K562 (cell line): Measurements from ENCODE around the gene MAGEB2. TPM values are rescaled to one million over a fixed set of nuclear protein-coding genes. Genes with fewer than 3 reads are reported as not detected.

ENCODE experiments used
- ATF1 ChIP-seq, 2 experiments: fragments of 450-650 bp in 1 of 2; IDR thresholded peaks; 2 replicates each; pipeline ENCODE4 v1.6.1; 2016; ENCODE audit warnings: missing compliant biosample characterization in 1 of 2, missing genetic modification characterization in 1 of 2
- ATF7 ChIP-seq: fragments of 450-650 bp; IDR thresholded peaks from 2 replicates; pipeline ENCODE4 v1.7.1; 2014; ENCODE audit warnings: mild to moderate bottlenecking, moderate library complexity
- BRCA1 ChIP-seq, 2 experiments: fragments of 450-650 bp in 1 of 2; sonication (generic) in 1 of 2; formaldehyde crosslinking in 1 of 2; IDR thresholded peaks; 2 replicates each; pipeline versions ENCODE4 v1.5.0 to v1.6.1; 2017 to 2020; ENCODE audit warnings: mild to moderate bottlenecking in 1 of 2, missing genetic modification reagents in 1 of 2
- COPS2 ChIP-seq: fragments of 450-650 bp; conservative IDR thresholded peaks from 2 replicates; pipeline ENCODE4 v1.6.1; 2016; ENCODE audit warnings: mild to moderate bottlenecking, moderate library complexity
- FOXJ2 ChIP-seq: fragments of 200-800 bp; sonication (Bioruptor generic); IDR thresholded peaks from 2 replicates; pipeline ENCODE4 v1.6.1; 2016; ENCODE audit warnings: missing genetic modification characterization, missing compliant biosample characterization
- GATAD2A ChIP-seq: fragments of 450-650 bp; IDR thresholded peaks from 2 replicates; pipeline ENCODE4 v1.6.1; 2017
- HDAC1 ChIP-seq, 2 experiments: fragments of 450-650 bp; IDR thresholded peaks; 2 replicates each; pipeline ENCODE4 v1.6.1; 2016 to 2017; ENCODE audit warnings: inconsistent platforms in 1 of 2, mild to moderate bottlenecking in 1 of 2, moderate library complexity in 1 of 2
- HDAC6 ChIP-seq: IDR thresholded peaks from 2 replicates; pipeline ENCODE4 v1.6.1; 2012; ENCODE audit warnings: low read depth, mild to moderate bottlenecking, control low read depth, inconsistent platforms, low read length, moderate library complexity
- HDAC8 ChIP-seq: fragments of 450-650 bp; IDR thresholded peaks from 2 replicates; pipeline ENCODE4 v1.6.1; 2016; ENCODE audit warnings: mild to moderate bottlenecking, missing genetic modification characterization, moderate library complexity, missing compliant biosample characterization
- HNRNPUL1 ChIP-seq: fragments of 200-400 bp; formaldehyde crosslinking; IDR thresholded peaks from 2 replicates; pipeline ENCODE4 v1.6.1; 2017; ENCODE audit warnings: low read length
- LEF1 ChIP-seq: fragments of 450-650 bp; IDR thresholded peaks from 2 replicates; pipeline ENCODE4 v1.6.1; 2016; ENCODE audit warnings: mild to moderate bottlenecking
- PHF21A ChIP-seq: fragments of 450-650 bp; IDR thresholded peaks from 2 replicates; pipeline ENCODE4 v1.6.1; 2017; ENCODE audit warnings: low read depth, borderline replicate concordance
- SIN3B ChIP-seq: fragments of 450-650 bp; IDR thresholded peaks from 2 replicates; pipeline ENCODE4 v1.6.1; 2017; ENCODE audit warnings: low read depth, mild to moderate bottlenecking, moderate library complexity
- SOX6 ChIP-seq: fragments of 450-650 bp; IDR thresholded peaks from 2 replicates; pipeline ENCODE4 v1.6.1; 2014; ENCODE audit warnings: mild to moderate bottlenecking
- SUPT5H ChIP-seq: fragments of 450-650 bp; IDR thresholded peaks from 2 replicates; pipeline ENCODE4 v1.6.1; 2016
- TRIM24 ChIP-seq, 2 experiments: fragments of 450-650 bp; IDR thresholded peaks; 2 replicates each; pipeline ENCODE4 v1.6.1; 2016
- ZFP1 ChIP-seq: fragments of 450-650 bp; formaldehyde crosslinking; IDR thresholded peaks from 2 replicates; pipeline ENCODE4 v1.4.0; 2020; ENCODE audit warnings: mild to moderate bottlenecking, mixed read lengths
- ZNF184 ChIP-seq: sonication (generic); formaldehyde crosslinking; IDR thresholded peaks from 2 replicates; pipeline ENCODE4 v1.5.0; 2020; ENCODE audit warnings: missing genetic modification reagents
- ZNF696 ChIP-seq: fragments of 250-450 bp; sonication (Bioruptor Pico); conservative IDR thresholded peaks from 2 replicates; pipeline ENCODE4 v1.4.0; 2020; ENCODE audit warnings: mild to moderate bottlenecking, moderate library complexity
- ZNF76 ChIP-seq: fragments of 250-450 bp; sonication (Bioruptor Pico); IDR thresholded peaks from 2 replicates; pipeline ENCODE4 v1.4.0; 2020; ENCODE audit warnings: mild to moderate bottlenecking, moderate library complexity, borderline replicate concordance
- polyA plus RNA-seq, 8 experiments: library from polyadenylated mRNA; depleted of rRNA in 4 of 8; stranded (reverse) in 5 of 8; unstranded in 3 of 8; fragments of >200 nt; fragmentation: Nextera tagmentation in 2 of 8; fragmentation: Illumina TruSeq in 1 of 8; extraction: Ambion mirVana in 2 of 8; extraction: Trizol in 1 of 8; gene quantifications; 2 replicates each; pipeline versions ENCODE4 v1.2.1 to v1.2.3, GENCODE V29; 2011 to 2014; ENCODE audit warnings: inconsistent platforms in 1 of 8, missing spikeins in 1 of 8
- total RNA-seq, 7 experiments: library from RNA; depleted of rRNA in 6 of 7; stranded (reverse); fragments of >200 nt in 6 of 7; fragmentation: Illumina TruSeq in 2 of 7; extraction: Trizol in 2 of 7; gene quantifications; 2 replicates each; pipeline versions ENCODE4 v1.2.1 to v1.2.3, GENCODE V29; 2011 to 2021; ENCODE audit warnings: low replicate concordance in 1 of 7
- TF ChIP-seq, protein P1 (sequence below): fragments of 250-450 bp; sonication (Bioruptor Pico); IDR thresholded peaks from 2 replicates; pipeline ENCODE4 v1.9.0; 2021; ENCODE audit warnings: mild to moderate bottlenecking, inconsistent platforms
- TF ChIP-seq, protein P2 (sequence below): fragments of 450-650 bp; formaldehyde crosslinking; IDR thresholded peaks from 2 replicates; pipeline ENCODE4 v1.4.0; 2020; ENCODE audit warnings: mild to moderate bottlenecking, moderate library complexity
- TF ChIP-seq, protein P3 (sequence below): fragments of 250-450 bp; sonication (Bioruptor Pico); IDR thresholded peaks from 2 replicates; pipeline ENCODE4 v1.5.0; 2021; ENCODE audit warnings: mild to moderate bottlenecking, moderate library complexity
- TF ChIP-seq, protein P4 (sequence below): sonication (generic); formaldehyde crosslinking; IDR thresholded peaks from 2 replicates; pipeline ENCODE4 v1.8.0; 2022; ENCODE audit warnings: missing genetic modification reagents, mild to moderate bottlenecking, borderline replicate concordance

Gene MAGEB2
- total and polyA plus RNA-seq, 9 of the 15 experiments (the other 6 are each of a cell fraction or from before 2014, with no cell fraction given), result 21.6 to 277 (median 88.8) TPM

DNA sequence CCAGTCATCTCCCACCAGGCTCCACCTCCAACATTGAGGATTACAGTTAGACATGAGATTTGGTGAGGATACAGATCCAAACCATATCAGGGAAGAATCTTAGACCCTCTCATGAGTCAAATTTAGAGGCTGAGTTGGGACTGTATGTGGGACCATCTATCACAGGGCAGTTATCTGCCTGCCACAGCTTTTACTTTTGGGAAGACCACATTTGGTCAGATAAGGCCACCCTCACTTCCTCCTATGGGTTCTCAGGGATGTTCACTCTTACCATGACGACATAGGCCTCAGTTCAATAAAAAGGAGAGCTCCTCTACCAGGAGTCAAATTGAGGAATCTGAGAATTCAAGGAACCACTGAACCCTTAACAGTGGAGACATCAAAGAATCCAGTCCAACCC lies 2.1 kb downstream of the MAGEB2 start (continued):
- TF ChIP-seq, protein P1, sequence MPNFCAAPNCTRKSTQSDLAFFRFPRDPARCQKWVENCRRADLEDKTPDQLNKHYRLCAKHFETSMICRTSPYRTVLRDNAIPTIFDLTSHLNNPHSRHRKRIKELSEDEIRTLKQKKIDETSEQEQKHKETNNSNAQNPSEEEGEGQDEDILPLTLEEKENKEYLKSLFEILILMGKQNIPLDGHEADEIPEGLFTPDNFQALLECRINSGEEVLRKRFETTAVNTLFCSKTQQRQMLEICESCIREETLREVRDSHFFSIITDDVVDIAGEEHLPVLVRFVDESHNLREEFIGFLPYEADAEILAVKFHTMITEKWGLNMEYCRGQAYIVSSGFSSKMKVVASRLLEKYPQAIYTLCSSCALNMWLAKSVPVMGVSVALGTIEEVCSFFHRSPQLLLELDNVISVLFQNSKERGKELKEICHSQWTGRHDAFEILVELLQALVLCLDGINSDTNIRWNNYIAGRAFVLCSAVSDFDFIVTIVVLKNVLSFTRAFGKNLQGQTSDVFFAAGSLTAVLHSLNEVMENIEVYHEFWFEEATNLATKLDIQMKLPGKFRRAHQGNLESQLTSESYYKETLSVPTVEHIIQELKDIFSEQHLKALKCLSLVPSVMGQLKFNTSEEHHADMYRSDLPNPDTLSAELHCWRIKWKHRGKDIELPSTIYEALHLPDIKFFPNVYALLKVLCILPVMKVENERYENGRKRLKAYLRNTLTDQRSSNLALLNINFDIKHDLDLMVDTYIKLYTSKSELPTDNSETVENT (CRISPR knock-in tag), result no peak
- TF ChIP-seq PHF21A, result no peak
- TF ChIP-seq SOX6, result 0 out of 2 replicates have a peak, but pooled peaks have one; percentile 24
- no peak for TF ChIP-seq HDAC8 (tag)
- TF ChIP-seq TRIM24 (IDR thresholded peaks at IDR 0.05), result no peak
- no peak for TF ChIP-seq ZNF696 (CRISPR knock-in tag)
- TF ChIP-seq, protein P2, sequence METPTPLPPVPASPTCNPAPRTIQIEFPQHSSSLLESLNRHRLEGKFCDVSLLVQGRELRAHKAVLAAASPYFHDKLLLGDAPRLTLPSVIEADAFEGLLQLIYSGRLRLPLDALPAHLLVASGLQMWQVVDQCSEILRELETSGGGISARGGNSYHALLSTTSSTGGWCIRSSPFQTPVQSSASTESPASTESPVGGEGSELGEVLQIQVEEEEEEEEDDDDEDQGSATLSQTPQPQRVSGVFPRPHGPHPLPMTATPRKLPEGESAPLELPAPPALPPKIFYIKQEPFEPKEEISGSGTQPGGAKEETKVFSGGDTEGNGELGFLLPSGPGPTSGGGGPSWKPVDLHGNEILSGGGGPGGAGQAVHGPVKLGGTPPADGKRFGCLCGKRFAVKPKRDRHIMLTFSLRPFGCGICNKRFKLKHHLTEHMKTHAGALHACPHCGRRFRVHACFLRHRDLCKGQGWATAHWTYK (CRISPR knock-in tag), result 0 out of 2 replicates have a peak, but pooled peaks have one; percentile 18
- no peak for TF ChIP-seq SIN3B
- no peak for TF ChIP-seq ZFP1 (CRISPR knock-in tag)
- TF ChIP-seq, protein P3, sequence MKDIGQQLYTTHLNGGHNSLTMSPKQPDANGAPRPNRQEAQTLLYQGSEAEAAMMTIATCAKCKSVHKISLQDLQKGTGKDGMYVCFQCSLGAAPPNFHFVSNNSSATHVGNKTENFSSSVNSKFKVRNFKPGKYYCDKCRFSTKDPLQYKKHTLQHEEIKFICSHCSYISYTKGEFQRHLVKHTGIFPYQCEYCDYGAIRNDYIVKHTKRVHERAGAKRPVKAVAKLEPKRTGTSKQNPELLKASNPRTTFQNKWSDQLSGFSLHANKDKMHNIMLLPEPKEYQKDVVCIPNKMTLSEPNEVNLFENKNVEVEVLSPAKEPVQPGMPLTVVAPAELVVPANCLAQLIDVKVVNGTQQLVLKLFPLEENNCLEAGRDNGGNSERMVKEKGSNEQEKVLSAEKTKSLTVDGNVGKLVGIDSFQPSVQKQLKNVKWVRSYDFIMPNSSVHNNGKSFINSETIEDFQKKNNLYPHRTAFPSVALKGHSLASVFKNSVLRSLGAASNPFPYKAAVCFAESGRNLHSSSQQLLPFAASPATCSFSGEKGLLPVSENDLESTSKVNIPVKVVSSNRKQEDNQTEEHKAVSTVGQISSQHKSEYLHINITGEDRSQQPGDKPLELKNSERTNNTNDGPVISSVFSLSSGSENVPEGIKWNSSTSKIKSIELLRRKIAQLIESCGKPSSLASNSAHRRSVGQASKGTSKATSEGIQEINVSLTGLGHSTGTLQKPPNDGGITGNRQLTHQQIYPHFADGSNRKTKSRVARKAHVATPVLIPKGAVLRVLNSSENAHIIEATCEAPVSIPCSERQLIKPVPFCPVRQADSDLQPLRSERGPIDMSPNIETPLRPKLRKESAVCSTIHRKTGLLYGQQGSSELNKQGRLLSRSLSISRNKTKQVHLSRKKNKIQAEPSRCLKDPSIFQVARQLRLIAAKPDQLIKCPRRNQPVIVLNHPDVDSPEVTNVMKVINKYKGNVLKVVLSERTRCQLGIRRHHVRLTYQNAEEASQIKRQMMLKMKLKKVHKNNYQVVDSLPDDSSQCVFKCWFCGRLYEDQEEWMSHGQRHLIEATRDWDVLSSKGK (CRISPR knock-in tag), result no peak
- TF ChIP-seq GATAD2A, result no peak
- TF ChIP-seq LEF1, result no peak
- no peak for TF ChIP-seq HDAC6
- no peak for TF ChIP-seq BRCA1 (IDR thresholded peaks at IDR 0.05)
- TF ChIP-seq BRCA1 (CRISPR knock-in tag; IDR thresholded peaks at IDR 0.05), result no peak
- TF ChIP-seq HNRNPUL1, result no peak
- TF ChIP-seq FOXJ2 (tag), result no peak
- TF ChIP-seq COPS2, result no peak
- no peak for TF ChIP-seq ZNF76
- peak; percentile 60; the same call in 1 of the 2 replicates for TF ChIP-seq ATF7
- no peak for TF ChIP-seq HDAC1 (IDR thresholded peaks at IDR 0.05)
- TF ChIP-seq, protein P4, sequence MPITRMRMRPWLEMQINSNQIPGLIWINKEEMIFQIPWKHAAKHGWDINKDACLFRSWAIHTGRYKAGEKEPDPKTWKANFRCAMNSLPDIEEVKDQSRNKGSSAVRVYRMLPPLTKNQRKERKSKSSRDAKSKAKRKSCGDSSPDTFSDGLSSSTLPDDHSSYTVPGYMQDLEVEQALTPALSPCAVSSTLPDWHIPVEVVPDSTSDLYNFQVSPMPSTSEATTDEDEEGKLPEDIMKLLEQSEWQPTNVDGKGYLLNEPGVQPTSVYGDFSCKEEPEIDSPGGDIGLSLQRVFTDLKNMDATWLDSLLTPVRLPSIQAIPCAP, result no peak
- no peak for TF ChIP-seq SUPT5H
- TF ChIP-seq ZNF184 (CRISPR knock-in tag), result no peak
- no peak for TF ChIP-seq ATF1 (CRISPR knock-in tag; IDR thresholded peaks at IDR 0.05)
- TF ChIP-seq ATF1 (tag; IDR thresholded peaks at IDR 0.05), result peak; percentile 40; the same call in 1 of the 2 replicates
